Pancreas (tissue), 10 donors: ENCODE data around the gene PTPRM. TPM values are rescaled to one million over a fixed set of nuclear protein-coding genes. Genes with fewer than 3 reads are reported as not detected.

Source experiments
- ATAC-seq, 4 donors: fragments of 200-7000 bp; cut with Tn5 transposase; one replicate each; pipeline versions ENCODE4 v1.8.0 to v1.9.1; 2020; ENCODE audit warnings: mild to moderate bottlenecking in 4 of 4, moderate library complexity in 4 of 4
- DNase-seq, 6 donors: peaks; one replicate each; pipeline ENCODE4 v3.0.0-alpha.2; 2020
- FAIRE-seq: peaks from 2 replicates; lab custom pipeline; 2012; peaks lifted over from hg19 to GRCh38; lab: Jason Lieb, UNC
- H3K27ac ChIP-seq, 4 donors: fragments of 200-600 bp; sonication (generic); 1 replicate in 3 of 4; 2 replicates in 1 of 4; pipeline versions ENCODE4 v1.5.0 to v1.8.0; 2020
- H3K27me3 ChIP-seq, 4 donors: fragments of 200-600 bp; one replicate each; pipeline ENCODE4 v1.8.0; 2021
- H3K36me3 ChIP-seq, 3 donors: fragments of 200-600 bp; sonication (generic) in 1 of 3; one replicate each; pipeline versions ENCODE4 v1.5.0 to v1.8.0; 2020 to 2021
- H3K4me1 ChIP-seq, 3 donors: fragments of 200-600 bp; one replicate each; pipeline ENCODE4 v1.8.0; 2021
- H3K4me3 ChIP-seq, 4 donors: fragments of 200-600 bp; sonication (generic) in 2 of 4; one replicate each; pipeline versions ENCODE4 v1.5.0 to v1.8.0; 2020 to 2021
- H3K9me3 ChIP-seq, 4 donors: fragments of 200-600 bp; one replicate each; pipeline ENCODE4 v1.8.0; 2021
- CTCF ChIP-seq, 4 donors: fragments of 200-600 bp; sonication (generic) in 3 of 4; IDR thresholded peaks; one replicate each; pipeline versions ENCODE4 v1.5.0 to v1.8.0; 2021; ENCODE audit warnings: antibody characterized with exemption in 4 of 4
- WGBS, 2 donors: extraction: QIAGEN DNeasy Blood & Tissue Kit; methylation state at CpG; one replicate each; pipeline ENCODE4 v1.1.7; 2013; 5-methylcytosine and 5-hydroxymethylcytosine counted together
- intact Hi-C, 3 donors: fragments of 100-400 bp; cut with DNase I; formaldehyde crosslinking; loops; one replicate each; pipeline versions ENCODE4 v1.11.1 to v1.14.2; 2022
- polyA plus RNA-seq, 2 donors: library from polyadenylated mRNA; stranded (reverse); fragments of 200-250 nt; gene quantifications; one replicate each; pipeline ENCODE4 v1.2.3, GENCODE V29; 2013
- total RNA-seq, 6 donors: library from RNA; stranded (reverse); fragmentation: NEBNext Ultra II Directional in 4 of 6; extraction: Animal tissue kit (Norgen Biotek cat#: 25700) in 4 of 6; gene quantifications; one replicate each; pipeline versions ENCODE4 v1.2.1 to v1.2.4, GENCODE V29; 2021 to 2023
- donor health status: healthy with polysubstance abuse.
- donor health status: DM: no; HTN: no; CAD: no; lungs with moderate emphysema.
- donor health status: DM: no; HTN: no; CAD: no.
- donor health status: control.
- donor health status: control.
- donor health status: Bipolar disorder and iron deficiency.
- donor health status: DM: yes; HTN: yes; CAD: no.
- donor health status: DM: no; HTN: no; CAD: no.
- donor health status: DM: no; HTN: no; CAD: no.
- donor health status: DM: yes; HTN: yes; CAD: no.

The PTPRM gene
- total and polyA plus RNA-seq, 8 donors: 14.5 to 50.7 (median 19.7) TPM

GRCh38 chr18:7571626-7572025, 4.5 kb downstream of the PTPRM start:
- H3K36me3 ChIP-seq: no peaks in the 10 kb centered on the region
- H3K4me3 ChIP-seq: no peak overlapping the region
- FAIRE-seq (no peak), DNase-seq (no peak), ATAC-seq (no peak)
- intact Hi-C loops: no loop called here
- WGBS, 2 donors: 70 to 82% methylated on average over 2 of the region's 2 CpGs
- no peak overlapping the region for H3K27ac ChIP-seq
- H3K27me3 ChIP-seq: no peaks in the 10 kb centered on the region
- TF ChIP-seq CTCF (IDR thresholded peaks at IDR 0.05): no peak
- H3K9me3 ChIP-seq: no peaks in the 10 kb centered on the region
- peaks cover 0 to 5% (median 0%) of the 10 kb centered on the region in 3 donors for H3K4me1 ChIP-seq

- no peak overlapping the region for H3K4me3 ChIP-seq
- no peaks in the 10 kb centered on the region for H3K9me3 ChIP-seq
- no peaks in the 10 kb centered on the region for H3K27me3 ChIP-seq
- DNase-seq (no peak), FAIRE-seq (no peak), ATAC-seq (no peak)
- H3K4me1 ChIP-seq: peaks cover 0 to 5% (median 0%) of the 10 kb centered on the region in 3 donors
- intact Hi-C loops: no loop called here
- 68 to 80% methylated on average over 2 of the region's 2 CpGs for WGBS, 2 donors
- TF ChIP-seq CTCF (IDR thresholded peaks at IDR 0.05): no peak
- H3K36me3 ChIP-seq: no peaks in the 10 kb centered on the region
- H3K27ac ChIP-seq: no peak overlapping the region
These were observed 5.7 kb downstream of the PTPRM start for GRCh38 chr18:7572822-7573221.

- no peak overlapping the region for H3K4me3 ChIP-seq
- H3K27me3 ChIP-seq: no peaks in the 10 kb centered on the region
- intact Hi-C loops: no loop called here
- ATAC-seq: peak in 1 of 4 donors; percentile 32
- no peaks in the 10 kb centered on the region for H3K9me3 ChIP-seq
- no peaks in the 10 kb centered on the region for H3K36me3 ChIP-seq
- 84 to 93% methylated on average over 2 of the region's 2 CpGs for WGBS, 2 donors
- H3K4me1 ChIP-seq: no peaks in the 10 kb centered on the region
- no peak for FAIRE-seq
- no peak overlapping the region for H3K27ac ChIP-seq
- TF ChIP-seq CTCF (IDR thresholded peaks at IDR 0.05): no peak
- DNase-seq: no peak
These were observed 8.4 kb downstream of the PTPRM start for GRCh38 chr18:7575465-7576028.

- H3K4me3 ChIP-seq: no peak overlapping the region
- intact Hi-C loops: no loop called here
- no peak for ATAC-seq
- no peaks in the 10 kb centered on the region for H3K9me3 ChIP-seq
- FAIRE-seq: no peak
- H3K36me3 ChIP-seq: no peaks in the 10 kb centered on the region
- no peak overlapping the region for H3K27ac ChIP-seq
- no peaks in the 10 kb centered on the region for H3K27me3 ChIP-seq
- no peaks in the 10 kb centered on the region for H3K4me1 ChIP-seq
- DNase-seq: no peak
- no peak for TF ChIP-seq CTCF (IDR thresholded peaks at IDR 0.05)
These were observed 9.0 kb downstream of the PTPRM start for GRCh38 chr18:7576077-7576476.

- Histone ChIP-seq H3K27me3 (no peaks in the 10 kb centered on the region), H3K4me1 (no peaks in the 10 kb centered on the region), H3K36me3 (no peaks in the 10 kb centered on the region), H3K9me3 (no peaks in the 10 kb centered on the region), H3K27ac (no peak overlapping the region), H3K4me3 (no peak overlapping the region)
- FAIRE-seq (no peak), DNase-seq (no peak), ATAC-seq (no peak)
- TF ChIP-seq CTCF (IDR thresholded peaks at IDR 0.05): no peak
- intact Hi-C loops: no loop called here
These were observed 9.6 kb downstream of the PTPRM start for GRCh38 chr18:7576685-7577084.
